Measurements from ENCODE around the gene TPST2.

GRCh38 chr22:26547426-26547825, 42.5 kb downstream of the TPST2 start:
- TF ChIP-seq POLR2AphosphoS5 (IDR thresholded peaks at IDR 0.05; ENCODE audit: insufficient read depth, low read depth, low read length) (no peak), CTCF (IDR thresholded peaks at IDR 0.05; ENCODE audit: extremely low read depth in 1 of 2, insufficient read depth in 1 of 2, low read depth in 1 of 2, low read length in 2 of 2) (no peak), POLR2A (IDR thresholded peaks at IDR 0.05; ENCODE audit: low read depth, low read length) (no peak), MAX (IDR thresholded peaks at IDR 0.05; ENCODE audit: insufficient read depth, insufficient read length) (no peak)
